Measurements from ENCODE around the gene PDE11A. TPM values are rescaled to one million over a fixed set of nuclear protein-coding genes. Genes with fewer than 3 reads are reported as not detected.

PDE11A gene
- total and polyA plus RNA-seq, 4 donors = 0.03 to 1.2 (median 0.58) TPM

DNA sequence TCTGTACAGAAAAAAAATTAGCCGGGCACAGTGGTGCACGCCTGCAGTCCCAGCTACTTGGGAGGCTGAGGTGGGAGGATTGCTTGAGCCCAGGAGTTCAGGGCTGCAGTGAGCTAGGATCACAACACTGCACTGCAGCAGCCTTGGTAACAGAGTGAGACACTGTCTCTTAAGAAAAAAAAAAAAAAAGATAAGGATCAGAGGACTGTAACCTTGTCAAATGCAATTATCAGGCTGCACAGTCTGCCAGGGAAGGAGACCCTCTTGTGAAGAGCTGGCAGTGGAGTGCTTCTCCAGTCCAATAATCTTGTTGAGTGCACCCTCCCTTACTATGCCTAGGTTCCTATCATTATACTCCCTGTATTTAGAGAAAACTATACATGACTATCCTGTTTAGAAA, 330.7 kb downstream of the PDE11A start:
- Histone ChIP-seq H3K4me1 (ENCODE audit: control insufficient read depth in 1 of 2, insufficient read depth in 2 of 2, low read length in 2 of 2) (no peaks in the 10 kb centered on the region), H3K9me3 (ENCODE audit: control insufficient read depth, low read length) (peaks cover 2% of the 10 kb centered on the region), H3K4me3 (ENCODE audit: low read length in 2 of 2) (no peak overlapping the region), H3K36me3 (ENCODE audit: control insufficient read depth in 1 of 2, insufficient read depth in 2 of 2, low read length in 1 of 2) (no peaks in the 10 kb centered on the region), H3K27ac (ENCODE audit: low read depth in 1 of 2, low read length in 2 of 2) (no peak overlapping the region), H3K27me3 (ENCODE audit: control insufficient read depth in 1 of 2, insufficient read depth in 2 of 2, low read length in 1 of 2) (no peaks in the 10 kb centered on the region)
- DNase-seq (no peak), ATAC-seq (ENCODE audit: low FRiP score) (no peak)
- intact Hi-C loops (cut with DNase I) = no loop called here
- 93 to 94% methylated on average over 2 of the region's 2 CpGs for WGBS, 2 donors

GRCh38 chr2:177740700-177741099, 331.9 kb downstream of the PDE11A start:
- Histone ChIP-seq H3K27me3 (ENCODE audit: control insufficient read depth in 1 of 2, insufficient read depth in 2 of 2, low read length in 1 of 2) (no peaks in the 10 kb centered on the region), H3K27ac (ENCODE audit: low read depth in 1 of 2, low read length in 2 of 2) (no peak overlapping the region), H3K4me1 (ENCODE audit: control insufficient read depth in 1 of 2, insufficient read depth in 2 of 2, low read length in 2 of 2) (no peaks in the 10 kb centered on the region), H3K4me3 (ENCODE audit: low read length in 2 of 2) (no peak overlapping the region), H3K36me3 (ENCODE audit: control insufficient read depth in 1 of 2, insufficient read depth in 2 of 2, low read length in 1 of 2) (no peaks in the 10 kb centered on the region), H3K9me3 (ENCODE audit: control insufficient read depth, low read length) (peaks cover 2% of the 10 kb centered on the region)
- WGBS, 2 donors = 85 to 86% methylated on average over 1 of the region's 1 CpG
- intact Hi-C loops (cut with DNase I) = no loop called here
- ATAC-seq (ENCODE audit: low FRiP score) (no peak), DNase-seq (no peak)

GRCh38 chr2:177738461-177739235, 333.9 kb downstream of the PDE11A start:
- no peaks in the 10 kb centered on the region for H3K36me3 ChIP-seq (ENCODE audit: control insufficient read depth in 1 of 2, insufficient read depth in 2 of 2, low read length in 1 of 2)
- H3K4me1 ChIP-seq (ENCODE audit: control insufficient read depth in 1 of 2, insufficient read depth in 2 of 2, low read length in 2 of 2) = no peaks in the 10 kb centered on the region
- DNase-seq = no peak
- no peaks in the 10 kb centered on the region for H3K27me3 ChIP-seq (ENCODE audit: control insufficient read depth in 1 of 2, insufficient read depth in 2 of 2, low read length in 1 of 2)
- ATAC-seq (ENCODE audit: low FRiP score) = no peak
- H3K9me3 ChIP-seq (ENCODE audit: control insufficient read depth, low read length) = peaks cover 2% of the 10 kb centered on the region
- H3K4me3 ChIP-seq (ENCODE audit: low read length in 2 of 2) = no peak overlapping the region
- H3K27ac ChIP-seq (ENCODE audit: low read depth in 1 of 2, low read length in 2 of 2) = no peak overlapping the region
- intact Hi-C loops (cut with DNase I) = no loop called here
- 37 to 42% methylated on average over 7 of the region's 7 CpGs for WGBS, 2 donors

DNA sequence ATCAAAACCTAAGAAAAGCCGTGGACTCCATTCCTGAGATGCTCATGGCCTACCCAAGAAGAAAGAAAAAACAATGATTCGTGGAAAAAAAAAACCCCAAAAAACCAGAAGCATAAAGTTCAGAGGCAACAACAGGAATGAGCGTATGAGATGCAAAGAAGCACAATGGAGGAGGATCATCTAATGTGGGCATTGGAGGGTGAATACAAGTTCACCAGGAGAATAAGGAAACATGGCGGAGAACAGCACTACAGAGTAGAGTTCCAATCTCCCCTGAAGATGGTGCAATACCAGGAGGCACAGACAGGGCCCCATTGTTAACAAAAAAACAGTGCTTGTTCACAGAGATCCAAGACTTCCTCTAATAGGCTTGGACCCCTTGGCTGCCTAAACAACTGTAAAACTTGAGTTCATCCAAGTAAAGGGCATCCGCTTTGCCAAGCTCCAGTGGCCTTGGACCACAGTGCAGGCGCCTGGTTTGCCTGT, 337.2 kb downstream of the PDE11A start:
- Histone ChIP-seq H3K9me3 (ENCODE audit: control insufficient read depth, low read length) (peaks cover 2% of the 10 kb centered on the region), H3K4me1 (ENCODE audit: control insufficient read depth in 1 of 2, insufficient read depth in 2 of 2, low read length in 2 of 2) (no peaks in the 10 kb centered on the region), H3K27me3 (ENCODE audit: control insufficient read depth in 1 of 2, insufficient read depth in 2 of 2, low read length in 1 of 2) (no peaks in the 10 kb centered on the region), H3K36me3 (ENCODE audit: control insufficient read depth in 1 of 2, insufficient read depth in 2 of 2, low read length in 1 of 2) (no peaks in the 10 kb centered on the region), H3K4me3 (ENCODE audit: low read length in 2 of 2) (no peak overlapping the region), H3K27ac (ENCODE audit: low read depth in 1 of 2, low read length in 2 of 2) (no peak overlapping the region)
- WGBS, 2 donors = 84% methylated on average over 6 of the region's 6 CpGs
- ATAC-seq (ENCODE audit: low FRiP score) = no peak
- intact Hi-C loops (cut with DNase I) = no loop called here
- DNase-seq = no peak

DNA sequence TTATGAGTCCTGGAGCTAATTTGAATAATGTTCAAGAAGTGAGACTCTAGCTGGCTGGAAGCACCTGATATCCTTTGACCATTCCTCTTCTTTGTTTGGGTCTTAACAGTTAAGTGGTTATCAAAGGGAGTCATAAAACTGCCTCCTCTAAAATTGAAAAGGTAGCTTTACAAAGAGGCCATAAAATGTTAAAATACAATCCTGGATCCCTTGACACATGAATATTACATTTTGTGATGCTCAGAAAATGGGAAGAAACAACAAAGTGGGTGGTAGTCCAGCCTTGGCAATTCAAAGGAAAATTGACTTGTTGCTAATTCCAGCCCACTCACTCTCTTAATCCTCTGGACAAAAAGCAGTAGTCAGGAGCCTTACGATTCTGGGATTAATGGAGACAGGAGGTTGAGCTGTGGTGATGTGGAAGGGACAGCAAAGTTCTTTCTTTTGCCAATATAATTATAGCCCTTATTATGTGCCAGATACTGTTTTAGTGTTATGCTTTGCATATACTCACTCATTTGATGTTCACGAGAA, 339.2 kb downstream of the PDE11A start:
- H3K9me3 ChIP-seq (ENCODE audit: control insufficient read depth, low read length) = peaks cover 2% of the 10 kb centered on the region
- DNase-seq = no peak

DNA sequence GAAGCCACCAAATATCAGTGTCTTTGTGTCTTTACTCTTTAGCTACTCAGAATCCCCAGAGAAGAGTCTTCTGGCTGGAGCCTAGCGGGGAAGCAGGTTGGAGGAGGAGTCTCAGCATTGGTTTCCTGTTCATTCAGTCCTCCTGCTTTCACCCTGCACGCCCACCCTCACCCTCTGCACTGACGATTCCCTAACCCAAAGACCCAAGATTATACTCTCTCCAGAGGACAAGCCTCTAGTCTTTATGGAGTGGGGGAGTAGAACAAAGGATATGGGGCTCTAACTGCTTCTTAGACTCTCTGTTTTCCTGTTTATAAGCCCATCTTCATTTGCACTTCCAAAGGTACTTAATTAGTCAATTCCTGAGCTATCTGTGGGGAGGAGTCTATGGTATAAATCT, 341.2 kb downstream of the PDE11A start:
- no peaks in the 10 kb centered on the region for H3K9me3 ChIP-seq (ENCODE audit: control insufficient read depth, low read length)
- DNase-seq (no peak), ATAC-seq (ENCODE audit: low FRiP score) (no peak)
- intact Hi-C loops (cut with DNase I) = no loop called here
- peaks cover 1 to 5% of the 10 kb centered on the region in 2 donors for H3K27me3 ChIP-seq (ENCODE audit: control insufficient read depth in 1 of 2, insufficient read depth in 2 of 2, low read length in 1 of 2)
- no peak overlapping the region for H3K4me3 ChIP-seq (ENCODE audit: low read length in 2 of 2)
- WGBS, 2 donors = 77 to 79% methylated on average over 3 of the region's 3 CpGs
- no peaks in the 10 kb centered on the region for H3K36me3 ChIP-seq (ENCODE audit: control insufficient read depth in 1 of 2, insufficient read depth in 2 of 2, low read length in 1 of 2)
- no peaks in the 10 kb centered on the region for H3K4me1 ChIP-seq (ENCODE audit: control insufficient read depth in 1 of 2, insufficient read depth in 2 of 2, low read length in 2 of 2)
- no peak overlapping the region for H3K27ac ChIP-seq (ENCODE audit: low read depth in 1 of 2, low read length in 2 of 2)

More for the DNA sequence above, 339.2 kb downstream of the PDE11A start:
- intact Hi-C loops (cut with DNase I) = no loop called here
- WGBS, 2 donors = 49 to 61% methylated on average over 2 of the region's 2 CpGs
- Histone ChIP-seq H3K4me3 (ENCODE audit: low read length in 2 of 2) (no peak overlapping the region), H3K27me3 (ENCODE audit: control insufficient read depth in 1 of 2, insufficient read depth in 2 of 2, low read length in 1 of 2) (no peaks in the 10 kb centered on the region), H3K27ac (ENCODE audit: low read depth in 1 of 2, low read length in 2 of 2) (no peak overlapping the region), H3K4me1 (ENCODE audit: control insufficient read depth in 1 of 2, insufficient read depth in 2 of 2, low read length in 2 of 2) (no peaks in the 10 kb centered on the region), H3K36me3 (ENCODE audit: control insufficient read depth in 1 of 2, insufficient read depth in 2 of 2, low read length in 1 of 2) (no peaks in the 10 kb centered on the region)
- no peak for ATAC-seq (ENCODE audit: low FRiP score)

GRCh38 chr2:177730792-177731191, 341.8 kb downstream of the PDE11A start:
- 83 to 84% methylated on average over 2 of the region's 2 CpGs for WGBS, 2 donors
- Histone ChIP-seq H3K27ac (ENCODE audit: low read depth in 1 of 2, low read length in 2 of 2) (no peak overlapping the region), H3K4me3 (ENCODE audit: low read length in 2 of 2) (no peak overlapping the region), H3K9me3 (ENCODE audit: control insufficient read depth, low read length) (no peaks in the 10 kb centered on the region), H3K4me1 (ENCODE audit: control insufficient read depth in 1 of 2, insufficient read depth in 2 of 2, low read length in 2 of 2) (no peaks in the 10 kb centered on the region), H3K36me3 (ENCODE audit: control insufficient read depth in 1 of 2, insufficient read depth in 2 of 2, low read length in 1 of 2) (no peaks in the 10 kb centered on the region), H3K27me3 (ENCODE audit: control insufficient read depth in 1 of 2, insufficient read depth in 2 of 2, low read length in 1 of 2) (peaks cover 2 to 5% of the 10 kb centered on the region in 2 donors)
- DNase-seq = no peak
- ATAC-seq (ENCODE audit: low FRiP score) = no peak
- intact Hi-C loops (cut with DNase I) = no loop called here

DNA sequence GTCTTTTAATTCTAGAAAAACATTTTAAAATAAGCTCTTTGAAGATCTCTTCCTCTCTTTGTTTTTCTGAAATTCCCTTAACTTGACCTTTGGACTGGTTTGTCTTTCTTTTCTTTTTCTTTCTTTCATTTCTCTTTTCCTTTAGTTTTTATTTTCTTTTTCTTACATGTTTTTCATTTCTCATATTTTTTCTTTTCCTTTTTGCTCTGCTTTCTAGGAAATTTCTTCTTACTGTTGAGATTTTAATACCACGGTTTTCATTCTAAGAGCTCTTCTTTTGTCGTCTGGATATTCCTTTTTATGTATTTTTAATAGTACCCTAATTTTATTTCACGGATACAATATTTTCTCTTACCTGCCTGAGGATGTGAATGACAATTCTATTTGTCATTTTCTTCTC, 342.2 kb downstream of the PDE11A start:
- no peak for ATAC-seq (ENCODE audit: low FRiP score)
- H3K4me1 ChIP-seq (ENCODE audit: control insufficient read depth in 1 of 2, insufficient read depth in 2 of 2, low read length in 2 of 2) = no peaks in the 10 kb centered on the region
- peaks cover 2 to 5% of the 10 kb centered on the region in 2 donors for H3K27me3 ChIP-seq (ENCODE audit: control insufficient read depth in 1 of 2, insufficient read depth in 2 of 2, low read length in 1 of 2)
- H3K27ac ChIP-seq (ENCODE audit: low read depth in 1 of 2, low read length in 2 of 2) = no peak overlapping the region
- no peak for DNase-seq
- H3K4me3 ChIP-seq (ENCODE audit: low read length in 2 of 2) = no peak overlapping the region
- 80 to 86% methylated on average over 3 of the region's 3 CpGs for WGBS, 2 donors
- intact Hi-C loops (cut with DNase I) = no loop called here
- H3K9me3 ChIP-seq (ENCODE audit: control insufficient read depth, low read length) = no peaks in the 10 kb centered on the region
- H3K36me3 ChIP-seq (ENCODE audit: control insufficient read depth in 1 of 2, insufficient read depth in 2 of 2, low read length in 1 of 2) = no peaks in the 10 kb centered on the region

- no peaks in the 10 kb centered on the region for H3K9me3 ChIP-seq (ENCODE audit: control insufficient read depth, low read length)
- H3K36me3 ChIP-seq (ENCODE audit: control insufficient read depth in 1 of 2, insufficient read depth in 2 of 2, low read length in 1 of 2) = no peaks in the 10 kb centered on the region
- intact Hi-C loops (cut with DNase I) = loop anchor here (5.0 to 10.0 kb wide), 2 partner anchors 394 to 397 kb away; no protein-coding TSS in a partner anchor
- DNase-seq (no peak), ATAC-seq (ENCODE audit: low FRiP score) (no peak)
- no peak overlapping the region for H3K4me3 ChIP-seq (ENCODE audit: low read length in 2 of 2)
- no peak overlapping the region for H3K27ac ChIP-seq (ENCODE audit: low read depth in 1 of 2, low read length in 2 of 2)
- H3K4me1 ChIP-seq (ENCODE audit: control insufficient read depth in 1 of 2, insufficient read depth in 2 of 2, low read length in 2 of 2) = no peaks in the 10 kb centered on the region
- H3K27me3 ChIP-seq (ENCODE audit: control insufficient read depth in 1 of 2, insufficient read depth in 2 of 2, low read length in 1 of 2) = peaks cover 2 to 5% of the 10 kb centered on the region in 2 donors
- 61 to 76% methylated on average over 2 of the region's 2 CpGs for WGBS, 2 donors
Measured at GRCh38 chr2:177728920-177729319, 343.7 kb downstream of the PDE11A start.
